WTC11 (cell line): ENCODE data around the gene RNF31. TPM values are rescaled to one million over a fixed set of nuclear protein-coding genes. Genes with fewer than 3 reads are reported as not detected.

Source experiments
- ATAC-seq: fragments of 200-7000 bp; cut with Tn5 transposase; 2 replicates; pipeline ENCODE4 v1.10.0; 2021; ENCODE audit warnings: mild to moderate bottlenecking, moderate library complexity
- CTCF ChIA-PET: fragments of 300-600 bp; sonication (Branson Sonifier 250); formaldehyde crosslinking; loops from one replicate; lab custom pipeline; 2021; ENCODE audit warnings: antibody characterized with exemption; lab: Charles Lee
- POLR2A ChIA-PET: fragments of 350-600 bp; sonication (Branson Sonifier 250); formaldehyde crosslinking; loops from one replicate; lab custom pipeline; 2021; ENCODE audit warnings: antibody characterized with exemption; lab: Charles Lee
- DNase-seq: peaks from one replicate; pipeline ENCODE4 v3.0.0; 2021; ENCODE audit warnings: low spot score
- H3K27ac Mint-ChIP-seq: 2 replicates; pipeline ENCODE4 v1.8.0; 2021; ENCODE audit warnings: mixed read lengths
- H3K27me3 Mint-ChIP-seq: 2 replicates; pipeline ENCODE4 v1.8.0; 2021; ENCODE audit warnings: low read depth, mild to moderate bottlenecking, moderate library complexity, mixed read lengths
- H3K36me3 Mint-ChIP-seq: 2 replicates; pipeline ENCODE4 v1.8.0; 2021; ENCODE audit warnings: mixed read lengths
- H3K4me1 Mint-ChIP-seq: 2 replicates; pipeline ENCODE4 v1.8.0; 2022; ENCODE audit warnings: mixed read lengths
- H3K4me3 Mint-ChIP-seq: 2 replicates; pipeline ENCODE4 v1.8.0; 2021; ENCODE audit warnings: mild to moderate bottlenecking, moderate library complexity, mixed read lengths
- H3K9me3 Mint-ChIP-seq: 2 replicates; pipeline ENCODE4 v1.8.0; 2021; ENCODE audit warnings: mixed read lengths
- CREB1 ChIP-seq: sonication (generic); formaldehyde crosslinking; IDR thresholded peaks from 2 replicates; pipeline ENCODE4 v1.8.0; 2023; ENCODE audit warnings: mild to moderate bottlenecking, missing genetic modification reagents
- ETV6 ChIP-seq: sonication (generic); formaldehyde crosslinking; IDR thresholded peaks from 2 replicates; pipeline ENCODE4 v1.8.1; 2022; ENCODE audit warnings: mild to moderate bottlenecking, missing genetic modification reagents
- HMGA2 ChIP-seq: fragments of 250-450 bp; sonication (Bioruptor Pico); IDR thresholded peaks from 2 replicates; pipeline ENCODE4 v1.4.0; 2021; ENCODE audit warnings: mild to moderate bottlenecking, moderate library complexity
- IRF2 ChIP-seq: sonication (generic); formaldehyde crosslinking; IDR thresholded peaks from 2 replicates; pipeline ENCODE4 v1.8.0; 2022; ENCODE audit warnings: low read depth, missing genetic modification reagents, borderline replicate concordance
- NFATC4 ChIP-seq: fragments of 250-450 bp; sonication (Bioruptor Pico); IDR thresholded peaks from 2 replicates; pipeline ENCODE4 v1.9.0; 2021; ENCODE audit warnings: mild to moderate bottlenecking
- SMAD3 ChIP-seq: sonication (generic); formaldehyde crosslinking; IDR thresholded peaks from 2 replicates; pipeline ENCODE4 v1.8.0; 2022; ENCODE audit warnings: missing genetic modification reagents, mild to moderate bottlenecking, borderline replicate concordance
- TP53 ChIP-seq: sonication (generic); formaldehyde crosslinking; IDR thresholded peaks from 2 replicates; pipeline ENCODE4 v1.8.1; 2023; ENCODE audit warnings: mild to moderate bottlenecking, missing genetic modification reagents
- ZNF138 ChIP-seq: sonication (generic); formaldehyde crosslinking; conservative IDR thresholded peaks from 2 replicates; pipeline ENCODE4 v1.8.1; 2022; ENCODE audit warnings: mild to moderate bottlenecking, moderate library complexity, missing genetic modification reagents
- ZNF232 ChIP-seq: sonication (generic); formaldehyde crosslinking; IDR thresholded peaks from 2 replicates; pipeline ENCODE4 v1.8.0; 2022; ENCODE audit warnings: mild to moderate bottlenecking, missing genetic modification reagents
- ZNF263 ChIP-seq: sonication (generic); formaldehyde crosslinking; IDR thresholded peaks from 2 replicates; pipeline ENCODE4 v1.8.1; 2022; ENCODE audit warnings: low read depth, mild to moderate bottlenecking, moderate library complexity, missing genetic modification reagents
- ZNF317 ChIP-seq: sonication (generic); formaldehyde crosslinking; IDR thresholded peaks from 2 replicates; pipeline ENCODE4 v1.8.1; 2023; ENCODE audit warnings: low read depth, mild to moderate bottlenecking, moderate library complexity, missing genetic modification reagents, borderline replicate concordance
- ZNF416 ChIP-seq: fragments of 250-450 bp; sonication (Bioruptor Pico); IDR thresholded peaks from 2 replicates; pipeline ENCODE4 v1.9.0; 2021; ENCODE audit warnings: mild to moderate bottlenecking, inconsistent platforms
- total RNA-seq: library from RNA; stranded (reverse); gene quantifications from 3 replicates; pipeline ENCODE4 v1.2.3, GENCODE V29; 2021
- TF ChIP-seq, protein P1 (sequence below): sonication (generic); formaldehyde crosslinking; IDR thresholded peaks from 2 replicates; pipeline ENCODE4 v1.8.1; 2022; ENCODE audit warnings: missing genetic modification reagents, borderline replicate concordance
- TF ChIP-seq, protein P2 (sequence below): sonication (generic); formaldehyde crosslinking; IDR thresholded peaks from 2 replicates; pipeline ENCODE4 v1.8.0; 2022; ENCODE audit warnings: mild to moderate bottlenecking, missing genetic modification reagents
- TF ChIP-seq, protein P3 (sequence below): sonication (generic); formaldehyde crosslinking; IDR thresholded peaks from 2 replicates; pipeline ENCODE4 v1.8.1; 2023; ENCODE audit warnings: mild to moderate bottlenecking, missing genetic modification reagents
- TF ChIP-seq, protein P4 (sequence below): fragments of 200-600 bp; IDR thresholded peaks from 2 replicates; pipeline ENCODE4 v1.8.0; 2022; ENCODE audit warnings: antibody characterized with exemption
- TF ChIP-seq, protein P5 (sequence below): sonication (generic); formaldehyde crosslinking; IDR thresholded peaks from 2 replicates; pipeline ENCODE4 v1.8.1; 2023; ENCODE audit warnings: mild to moderate bottlenecking, missing genetic modification reagents
- TF ChIP-seq, protein P6 (sequence below): sonication (generic); formaldehyde crosslinking; IDR thresholded peaks from 2 replicates; pipeline ENCODE4 v1.8.1; 2023; ENCODE audit warnings: mild to moderate bottlenecking, missing genetic modification reagents, borderline replicate concordance
- TF ChIP-seq, protein P7 (sequence below): fragments of 250-450 bp; sonication (Bioruptor Pico); IDR thresholded peaks from 2 replicates; pipeline ENCODE4 v1.9.0; 2021; ENCODE audit warnings: mild to moderate bottlenecking

Gene RNF31
- total RNA-seq, 1 experiment from 2014 or later: 86.2 TPM

DNA sequence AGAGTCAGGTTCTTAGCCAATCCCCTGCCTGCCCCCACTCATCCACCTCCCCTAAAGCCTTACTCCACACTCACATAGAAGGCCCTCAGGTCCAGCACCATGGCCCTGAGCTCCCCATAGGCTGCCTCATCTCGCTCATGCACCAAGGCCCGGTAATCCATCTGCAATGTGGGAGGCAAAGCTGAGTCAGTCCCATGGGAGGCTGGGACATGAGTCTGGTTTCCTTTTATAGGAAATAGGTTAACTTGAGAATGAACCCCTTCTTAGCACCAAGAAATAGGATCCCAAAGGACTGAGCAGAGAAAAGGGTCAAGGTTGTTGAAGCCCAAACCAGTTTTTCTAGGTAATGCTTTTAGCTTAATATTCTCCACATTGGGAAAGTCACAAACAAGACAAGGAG lies 3.8 kb upstream of the RNF31 start:
- DNase-seq (no peak), ATAC-seq (no peak)
- POLR2A ChIA-PET: no interaction called here
- H3K9me3 Mint-ChIP-seq: no peaks in the 10 kb centered on the region
- no peak overlapping the region for H3K27ac Mint-ChIP-seq
- no peaks in the 10 kb centered on the region for H3K27me3 Mint-ChIP-seq
- CTCF ChIA-PET: interaction anchor here (1.5 kb wide), 1 partner anchor 18 kb away, joined by 3 read pairs; the partner anchor contains the start of gene IRF9
- no peak overlapping the region for H3K4me3 Mint-ChIP-seq
- H3K4me1 Mint-ChIP-seq: peaks cover 29% of the 10 kb centered on the region
- peaks cover 29% of the 10 kb centered on the region for H3K36me3 Mint-ChIP-seq
- TF ChIP-seq, protein P1, sequence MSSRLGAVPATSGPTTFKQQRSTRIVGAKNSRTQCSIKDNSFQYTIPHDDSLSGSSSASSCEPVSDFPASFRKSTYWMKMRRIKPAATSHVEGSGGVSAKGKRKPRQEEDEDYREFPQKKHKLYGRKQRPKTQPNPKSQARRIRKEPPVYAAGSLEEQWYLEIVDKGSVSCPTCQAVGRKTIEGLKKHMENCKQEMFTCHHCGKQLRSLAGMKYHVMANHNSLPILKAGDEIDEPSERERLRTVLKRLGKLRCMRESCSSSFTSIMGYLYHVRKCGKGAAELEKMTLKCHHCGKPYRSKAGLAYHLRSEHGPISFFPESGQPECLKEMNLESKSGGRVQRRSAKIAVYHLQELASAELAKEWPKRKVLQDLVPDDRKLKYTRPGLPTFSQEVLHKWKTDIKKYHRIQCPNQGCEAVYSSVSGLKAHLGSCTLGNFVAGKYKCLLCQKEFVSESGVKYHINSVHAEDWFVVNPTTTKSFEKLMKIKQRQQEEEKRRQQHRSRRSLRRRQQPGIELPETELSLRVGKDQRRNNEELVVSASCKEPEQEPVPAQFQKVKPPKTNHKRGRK (CRISPR knock-in tag): no peak
- TF ChIP-seq ZNF416 (CRISPR knock-in tag) (no peak), NFATC4 (CRISPR knock-in tag) (no peak), ZNF232 (no peak), IRF2 (CRISPR knock-in tag) (no peak), ZNF317 (no peak), ETV6 (CRISPR knock-in tag) (no peak), HMGA2 (CRISPR knock-in tag) (no peak)
- TF ChIP-seq, protein P2, sequence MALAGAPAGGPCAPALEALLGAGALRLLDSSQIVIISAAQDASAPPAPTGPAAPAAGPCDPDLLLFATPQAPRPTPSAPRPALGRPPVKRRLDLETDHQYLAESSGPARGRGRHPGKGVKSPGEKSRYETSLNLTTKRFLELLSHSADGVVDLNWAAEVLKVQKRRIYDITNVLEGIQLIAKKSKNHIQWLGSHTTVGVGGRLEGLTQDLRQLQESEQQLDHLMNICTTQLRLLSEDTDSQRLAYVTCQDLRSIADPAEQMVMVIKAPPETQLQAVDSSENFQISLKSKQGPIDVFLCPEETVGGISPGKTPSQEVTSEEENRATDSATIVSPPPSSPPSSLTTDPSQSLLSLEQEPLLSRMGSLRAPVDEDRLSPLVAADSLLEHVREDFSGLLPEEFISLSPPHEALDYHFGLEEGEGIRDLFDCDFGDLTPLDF: no peak
- TF ChIP-seq, protein P3, sequence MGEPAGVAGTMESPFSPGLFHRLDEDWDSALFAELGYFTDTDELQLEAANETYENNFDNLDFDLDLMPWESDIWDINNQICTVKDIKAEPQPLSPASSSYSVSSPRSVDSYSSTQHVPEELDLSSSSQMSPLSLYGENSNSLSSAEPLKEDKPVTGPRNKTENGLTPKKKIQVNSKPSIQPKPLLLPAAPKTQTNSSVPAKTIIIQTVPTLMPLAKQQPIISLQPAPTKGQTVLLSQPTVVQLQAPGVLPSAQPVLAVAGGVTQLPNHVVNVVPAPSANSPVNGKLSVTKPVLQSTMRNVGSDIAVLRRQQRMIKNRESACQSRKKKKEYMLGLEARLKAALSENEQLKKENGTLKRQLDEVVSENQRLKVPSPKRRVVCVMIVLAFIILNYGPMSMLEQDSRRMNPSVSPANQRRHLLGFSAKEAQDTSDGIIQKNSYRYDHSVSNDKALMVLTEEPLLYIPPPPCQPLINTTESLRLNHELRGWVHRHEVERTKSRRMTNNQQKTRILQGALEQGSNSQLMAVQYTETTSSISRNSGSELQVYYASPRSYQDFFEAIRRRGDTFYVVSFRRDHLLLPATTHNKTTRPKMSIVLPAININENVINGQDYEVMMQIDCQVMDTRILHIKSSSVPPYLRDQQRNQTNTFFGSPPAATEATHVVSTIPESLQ: no peak
- TF ChIP-seq, protein P4, sequence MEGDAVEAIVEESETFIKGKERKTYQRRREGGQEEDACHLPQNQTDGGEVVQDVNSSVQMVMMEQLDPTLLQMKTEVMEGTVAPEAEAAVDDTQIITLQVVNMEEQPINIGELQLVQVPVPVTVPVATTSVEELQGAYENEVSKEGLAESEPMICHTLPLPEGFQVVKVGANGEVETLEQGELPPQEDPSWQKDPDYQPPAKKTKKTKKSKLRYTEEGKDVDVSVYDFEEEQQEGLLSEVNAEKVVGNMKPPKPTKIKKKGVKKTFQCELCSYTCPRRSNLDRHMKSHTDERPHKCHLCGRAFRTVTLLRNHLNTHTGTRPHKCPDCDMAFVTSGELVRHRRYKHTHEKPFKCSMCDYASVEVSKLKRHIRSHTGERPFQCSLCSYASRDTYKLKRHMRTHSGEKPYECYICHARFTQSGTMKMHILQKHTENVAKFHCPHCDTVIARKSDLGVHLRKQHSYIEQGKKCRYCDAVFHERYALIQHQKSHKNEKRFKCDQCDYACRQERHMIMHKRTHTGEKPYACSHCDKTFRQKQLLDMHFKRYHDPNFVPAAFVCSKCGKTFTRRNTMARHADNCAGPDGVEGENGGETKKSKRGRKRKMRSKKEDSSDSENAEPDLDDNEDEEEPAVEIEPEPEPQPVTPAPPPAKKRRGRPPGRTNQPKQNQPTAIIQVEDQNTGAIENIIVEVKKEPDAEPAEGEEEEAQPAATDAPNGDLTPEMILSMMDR: no peak
- TF ChIP-seq, protein P5, sequence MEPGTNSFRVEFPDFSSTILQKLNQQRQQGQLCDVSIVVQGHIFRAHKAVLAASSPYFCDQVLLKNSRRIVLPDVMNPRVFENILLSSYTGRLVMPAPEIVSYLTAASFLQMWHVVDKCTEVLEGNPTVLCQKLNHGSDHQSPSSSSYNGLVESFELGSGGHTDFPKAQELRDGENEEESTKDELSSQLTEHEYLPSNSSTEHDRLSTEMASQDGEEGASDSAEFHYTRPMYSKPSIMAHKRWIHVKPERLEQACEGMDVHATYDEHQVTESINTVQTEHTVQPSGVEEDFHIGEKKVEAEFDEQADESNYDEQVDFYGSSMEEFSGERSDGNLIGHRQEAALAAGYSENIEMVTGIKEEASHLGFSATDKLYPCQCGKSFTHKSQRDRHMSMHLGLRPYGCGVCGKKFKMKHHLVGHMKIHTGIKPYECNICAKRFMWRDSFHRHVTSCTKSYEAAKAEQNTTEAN (CRISPR knock-in tag): no peak

DNA sequence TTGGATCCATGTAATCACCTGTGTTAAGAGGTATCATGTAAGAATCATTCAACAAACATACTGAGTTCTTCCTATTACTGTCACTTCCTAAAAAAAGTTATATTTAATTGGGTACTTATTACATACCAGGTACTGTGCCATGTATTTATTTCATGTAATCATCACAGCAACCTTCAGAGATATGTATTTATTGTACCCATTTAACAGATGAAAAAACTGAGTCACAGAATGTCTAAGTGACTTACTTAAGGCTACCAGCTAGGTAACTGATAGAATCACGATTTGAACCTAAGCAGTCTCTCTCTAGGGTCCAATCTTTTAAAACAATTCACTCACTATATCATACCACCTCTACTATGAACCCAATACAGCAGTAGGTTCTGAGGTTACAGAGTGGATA lies 2.8 kb upstream of the RNF31 start:
- ATAC-seq (no peak), DNase-seq (no peak)
- Mint-ChIP-seq H3K27me3 (no peaks in the 10 kb centered on the region), H3K4me3 (no peak overlapping the region), H3K27ac (no peak overlapping the region), H3K4me1 (peaks cover 28% of the 10 kb centered on the region), H3K9me3 (no peaks in the 10 kb centered on the region), H3K36me3 (peaks cover 26% of the 10 kb centered on the region)
- POLR2A ChIA-PET: no interaction called here
- CTCF ChIA-PET: interaction anchor here (1.5 kb wide), 1 partner anchor 17 kb away, joined by 3 read pairs; the partner anchor contains the start of gene IRF9
- TF ChIP-seq, protein P6, sequence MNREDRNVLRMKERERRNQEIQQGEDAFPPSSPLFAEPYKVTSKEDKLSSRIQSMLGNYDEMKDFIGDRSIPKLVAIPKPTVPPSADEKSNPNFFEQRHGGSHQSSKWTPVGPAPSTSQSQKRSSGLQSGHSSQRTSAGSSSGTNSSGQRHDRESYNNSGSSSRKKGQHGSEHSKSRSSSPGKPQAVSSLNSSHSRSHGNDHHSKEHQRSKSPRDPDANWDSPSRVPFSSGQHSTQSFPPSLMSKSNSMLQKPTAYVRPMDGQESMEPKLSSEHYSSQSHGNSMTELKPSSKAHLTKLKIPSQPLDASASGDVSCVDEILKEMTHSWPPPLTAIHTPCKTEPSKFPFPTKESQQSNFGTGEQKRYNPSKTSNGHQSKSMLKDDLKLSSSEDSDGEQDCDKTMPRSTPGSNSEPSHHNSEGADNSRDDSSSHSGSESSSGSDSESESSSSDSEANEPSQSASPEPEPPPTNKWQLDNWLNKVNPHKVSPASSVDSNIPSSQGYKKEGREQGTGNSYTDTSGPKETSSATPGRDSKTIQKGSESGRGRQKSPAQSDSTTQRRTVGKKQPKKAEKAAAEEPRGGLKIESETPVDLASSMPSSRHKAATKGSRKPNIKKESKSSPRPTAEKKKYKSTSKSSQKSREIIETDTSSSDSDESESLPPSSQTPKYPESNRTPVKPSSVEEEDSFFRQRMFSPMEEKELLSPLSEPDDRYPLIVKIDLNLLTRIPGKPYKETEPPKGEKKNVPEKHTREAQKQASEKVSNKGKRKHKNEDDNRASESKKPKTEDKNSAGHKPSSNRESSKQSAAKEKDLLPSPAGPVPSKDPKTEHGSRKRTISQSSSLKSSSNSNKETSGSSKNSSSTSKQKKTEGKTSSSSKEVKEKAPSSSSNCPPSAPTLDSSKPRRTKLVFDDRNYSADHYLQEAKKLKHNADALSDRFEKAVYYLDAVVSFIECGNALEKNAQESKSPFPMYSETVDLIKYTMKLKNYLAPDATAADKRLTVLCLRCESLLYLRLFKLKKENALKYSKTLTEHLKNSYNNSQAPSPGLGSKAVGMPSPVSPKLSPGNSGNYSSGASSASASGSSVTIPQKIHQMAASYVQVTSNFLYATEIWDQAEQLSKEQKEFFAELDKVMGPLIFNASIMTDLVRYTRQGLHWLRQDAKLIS (CRISPR knock-in tag): no peak
- TF ChIP-seq ZNF263 (no peak), ZNF138 (no peak), SMAD3 (CRISPR knock-in tag) (no peak), CREB1 (CRISPR knock-in tag) (no peak), TP53 (no peak)
- TF ChIP-seq, protein P7, sequence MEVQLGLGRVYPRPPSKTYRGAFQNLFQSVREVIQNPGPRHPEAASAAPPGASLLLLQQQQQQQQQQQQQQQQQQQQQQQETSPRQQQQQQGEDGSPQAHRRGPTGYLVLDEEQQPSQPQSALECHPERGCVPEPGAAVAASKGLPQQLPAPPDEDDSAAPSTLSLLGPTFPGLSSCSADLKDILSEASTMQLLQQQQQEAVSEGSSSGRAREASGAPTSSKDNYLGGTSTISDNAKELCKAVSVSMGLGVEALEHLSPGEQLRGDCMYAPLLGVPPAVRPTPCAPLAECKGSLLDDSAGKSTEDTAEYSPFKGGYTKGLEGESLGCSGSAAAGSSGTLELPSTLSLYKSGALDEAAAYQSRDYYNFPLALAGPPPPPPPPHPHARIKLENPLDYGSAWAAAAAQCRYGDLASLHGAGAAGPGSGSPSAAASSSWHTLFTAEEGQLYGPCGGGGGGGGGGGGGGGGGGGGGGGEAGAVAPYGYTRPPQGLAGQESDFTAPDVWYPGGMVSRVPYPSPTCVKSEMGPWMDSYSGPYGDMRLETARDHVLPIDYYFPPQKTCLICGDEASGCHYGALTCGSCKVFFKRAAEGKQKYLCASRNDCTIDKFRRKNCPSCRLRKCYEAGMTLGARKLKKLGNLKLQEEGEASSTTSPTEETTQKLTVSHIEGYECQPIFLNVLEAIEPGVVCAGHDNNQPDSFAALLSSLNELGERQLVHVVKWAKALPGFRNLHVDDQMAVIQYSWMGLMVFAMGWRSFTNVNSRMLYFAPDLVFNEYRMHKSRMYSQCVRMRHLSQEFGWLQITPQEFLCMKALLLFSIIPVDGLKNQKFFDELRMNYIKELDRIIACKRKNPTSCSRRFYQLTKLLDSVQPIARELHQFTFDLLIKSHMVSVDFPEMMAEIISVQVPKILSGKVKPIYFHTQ (CRISPR knock-in tag): no peak
